Measurements from ENCODE around the gene CD160. TPM values are rescaled to one million over a fixed set of nuclear protein-coding genes. Genes with fewer than 3 reads are reported as not detected.

The CD160 gene
- total and polyA plus RNA-seq, 2 donors (not counting 1 experiment from before 2014, with no cell fraction given): 0.10 TPM; not detected in 1

GRCh38 chr1:145773423-145773822, 54.1 kb downstream of the CD160 start:
- CTCF ChIA-PET: interaction anchor here (0.6 to 1.1 kb wide), 2 partner anchors 14 to 72 kb away, joined by 3 read pairs; partner anchors contain the start of gene NUDT17
- Histone ChIP-seq H3K27me3 (replicated peaks in 1 of 4; ENCODE audit: control extremely low read depth in 1 of 4, control insufficient read depth in 3 of 4, insufficient read depth in 4 of 4, low read length in 3 of 4) (no peaks in the 10 kb centered on the region), H3K4me1 (ENCODE audit: control insufficient read depth in 2 of 2, insufficient read depth in 2 of 2, low read length in 2 of 2) (no peaks in the 10 kb centered on the region), H3K79me2 (ENCODE audit: control insufficient read depth, insufficient read depth, low read length) (no peaks in the 10 kb centered on the region), H3K9me3 (ENCODE audit: control extremely low read depth in 1 of 3, control insufficient read depth in 2 of 3, insufficient read depth in 1 of 3, low read length in 2 of 3) (no peaks in the 10 kb centered on the region), H4K20me1 (ENCODE audit: control insufficient read depth, insufficient read depth, low read length, poor library complexity, severe bottlenecking) (no peaks in the 10 kb centered on the region), H3K4me3 (ENCODE audit: control extremely low read depth in 1 of 5, extremely low read depth in 1 of 5, insufficient read depth in 1 of 5, low read depth in 2 of 5, low read length in 4 of 5) (no peak overlapping the region), H2AFZ (ENCODE audit: insufficient read depth, low read depth, low read length, poor library complexity, severe bottlenecking) (no peak overlapping the region), H3K36me3 (replicated peaks in 1 of 2; ENCODE audit: control extremely low read depth in 1 of 2, control insufficient read depth in 1 of 2, extremely low read depth in 1 of 2, insufficient read depth in 2 of 2, low read length in 1 of 2) (peaks cover 1 to 13% of the 10 kb centered on the region in 2 experiments), H3K4me2 (replicated peaks; ENCODE audit: low read depth, low read length, poor library complexity, severe bottlenecking) (no peak overlapping the region), H3K27ac (ENCODE audit: low read length in 2 of 2) (peak overlapping the region in 1 of 2 donors; percentile 25), H3K9ac (ENCODE audit: low read length) (no peak overlapping the region)
- 80% methylated on average over 1 of the region's 1 CpG for WGBS (ENCODE audit: insufficient coverage)
- DNase-seq (no peak), ATAC-seq (ENCODE audit: low read depth) (no peak)
- no peak overlapping the region for H3K4me3 Mint-ChIP-seq
- TF ChIP-seq CTCF (IDR thresholded peaks at IDR 0.05): no peak
- no peak for TF ChIP-seq EZH2 (IDR thresholded peaks at IDR 0.05; ENCODE audit: borderline replicate concordance, insufficient read depth, low read depth, low read length, poor library complexity, severe bottlenecking)
- H3K27me3 Mint-ChIP-seq: no peaks in the 10 kb centered on the region
- no peaks in the 10 kb centered on the region for H3K4me1 Mint-ChIP-seq
- intact Hi-C loops (cut with micrococcal nuclease): no loop called here
- POLR2A ChIA-PET: no interaction called here
- no peaks in the 10 kb centered on the region for H3K9me3 Mint-ChIP-seq (ENCODE audit: insufficient read depth)
- no peak overlapping the region for H3K27ac Mint-ChIP-seq

- Histone ChIP-seq H4K20me1 (ENCODE audit: control insufficient read depth, insufficient read depth, low read length, poor library complexity, severe bottlenecking) (no peaks in the 10 kb centered on the region), H3K9ac (ENCODE audit: low read length) (no peak overlapping the region), H3K27me3 (replicated peaks in 1 of 4; ENCODE audit: control extremely low read depth in 1 of 4, control insufficient read depth in 3 of 4, insufficient read depth in 4 of 4, low read length in 3 of 4) (no peaks in the 10 kb centered on the region), H3K79me2 (ENCODE audit: control insufficient read depth, insufficient read depth, low read length) (no peaks in the 10 kb centered on the region), H3K27ac (ENCODE audit: low read length in 2 of 2) (no peak overlapping the region), H3K9me3 (ENCODE audit: control extremely low read depth in 1 of 3, control insufficient read depth in 2 of 3, insufficient read depth in 1 of 3, low read length in 2 of 3) (no peaks in the 10 kb centered on the region), H3K4me1 (ENCODE audit: control insufficient read depth in 2 of 2, insufficient read depth in 2 of 2, low read length in 2 of 2) (no peaks in the 10 kb centered on the region), H2AFZ (ENCODE audit: insufficient read depth, low read depth, low read length, poor library complexity, severe bottlenecking) (no peak overlapping the region), H3K4me3 (ENCODE audit: control extremely low read depth in 1 of 5, extremely low read depth in 1 of 5, insufficient read depth in 1 of 5, low read depth in 2 of 5, low read length in 4 of 5) (no peak overlapping the region), H3K4me2 (replicated peaks; ENCODE audit: low read depth, low read length, poor library complexity, severe bottlenecking) (no peak overlapping the region), H3K36me3 (replicated peaks in 1 of 2; ENCODE audit: control extremely low read depth in 1 of 2, control insufficient read depth in 1 of 2, extremely low read depth in 1 of 2, insufficient read depth in 2 of 2, low read length in 1 of 2) (peaks cover 4 to 5% of the 10 kb centered on the region in 2 experiments)
- intact Hi-C loops (cut with micrococcal nuclease): no loop called here
- POLR2A ChIA-PET: no interaction called here
- Mint-ChIP-seq H3K9me3 (ENCODE audit: insufficient read depth) (no peaks in the 10 kb centered on the region), H3K27ac (no peak overlapping the region), H3K4me3 (no peak overlapping the region), H3K4me1 (no peaks in the 10 kb centered on the region), H3K27me3 (no peaks in the 10 kb centered on the region)
- WGBS (ENCODE audit: insufficient coverage): no CpG with 5 or more reads among the region's 1 CpG
- no peak for TF ChIP-seq CTCF (IDR thresholded peaks at IDR 0.05)
- no peak for TF ChIP-seq EZH2 (IDR thresholded peaks at IDR 0.05; ENCODE audit: borderline replicate concordance, insufficient read depth, low read depth, low read length, poor library complexity, severe bottlenecking)
- CTCF ChIA-PET: no interaction called here
- no peak for ATAC-seq (ENCODE audit: low read depth)
- no peak for DNase-seq
Observed at GRCh38 chr1:145777357-145778145, 58.3 kb downstream of the CD160 start.

Measured in B cell (primary cell).